Activated B cell treated with CpG ODN at 0.5 μM for 24 hours (primary cell): ENCODE measurements around the gene SNRPA1. TPM values are rescaled to one million over a fixed set of nuclear protein-coding genes. Genes with fewer than 3 reads are reported as not detected.

ENCODE experiments used
- ATAC-seq: fragments of 200-7000 bp; cut with Tn5 transposase; one replicate; pipeline ENCODE4 v1.10.0; 2021; ENCODE audit warnings: low read depth, mild to moderate bottlenecking, moderate library complexity
- CTCF ChIA-PET: fragments of 350-600 bp; sonication (Branson Sonifier 250); formaldehyde crosslinking; loops from one replicate; lab custom pipeline; 2021; ENCODE audit warnings: antibody characterized with exemption; lab: Charles Lee
- POLR2A ChIA-PET: fragments of 350-600 bp; sonication (Branson Sonifier 250); formaldehyde crosslinking; loops from one replicate; lab custom pipeline; 2021; ENCODE audit warnings: antibody characterized with exemption; lab: Charles Lee
- DNase-seq: peaks from one replicate; pipeline ENCODE4 v3.0.0; 2022
- H3K27ac Mint-ChIP-seq: one replicate; pipeline ENCODE4 v1.8.0; 2020; ENCODE audit warnings: mixed read lengths
- H3K27me3 Mint-ChIP-seq: one replicate; pipeline ENCODE4 v1.8.0; 2021; ENCODE audit warnings: mixed read lengths
- H3K36me3 Mint-ChIP-seq: one replicate; pipeline ENCODE4 v1.8.0; 2021; ENCODE audit warnings: low read depth, mixed read lengths
- H3K4me1 Mint-ChIP-seq: one replicate; pipeline ENCODE4 v1.8.0; 2021; ENCODE audit warnings: mixed read lengths
- H3K4me3 Mint-ChIP-seq: one replicate; pipeline ENCODE4 v1.8.0; 2020; ENCODE audit warnings: mild to moderate bottlenecking, mixed read lengths
- H3K9me3 Mint-ChIP-seq: one replicate; pipeline ENCODE4 v1.8.0; 2020; ENCODE audit warnings: mixed read lengths
- intact Hi-C: fragments of 100-400 bp; cut with micrococcal nuclease; formaldehyde crosslinking; loops from one replicate; pipeline ENCODE4 v1.15.1; 2024
- total RNA-seq: library from RNA; stranded (reverse); gene quantifications from 2 replicates; pipeline ENCODE4 v1.2.3, GENCODE V29; 2022
- TF ChIP-seq, protein P1 (sequence below): fragments of 200-600 bp; IDR thresholded peaks from one replicate; pipeline ENCODE4 v1.8.0; 2022; ENCODE audit warnings: antibody characterized with exemption, mild to moderate bottlenecking

SNRPA1 gene
- total RNA-seq, 1 donor from 2014 or later = 122 TPM

DNA sequence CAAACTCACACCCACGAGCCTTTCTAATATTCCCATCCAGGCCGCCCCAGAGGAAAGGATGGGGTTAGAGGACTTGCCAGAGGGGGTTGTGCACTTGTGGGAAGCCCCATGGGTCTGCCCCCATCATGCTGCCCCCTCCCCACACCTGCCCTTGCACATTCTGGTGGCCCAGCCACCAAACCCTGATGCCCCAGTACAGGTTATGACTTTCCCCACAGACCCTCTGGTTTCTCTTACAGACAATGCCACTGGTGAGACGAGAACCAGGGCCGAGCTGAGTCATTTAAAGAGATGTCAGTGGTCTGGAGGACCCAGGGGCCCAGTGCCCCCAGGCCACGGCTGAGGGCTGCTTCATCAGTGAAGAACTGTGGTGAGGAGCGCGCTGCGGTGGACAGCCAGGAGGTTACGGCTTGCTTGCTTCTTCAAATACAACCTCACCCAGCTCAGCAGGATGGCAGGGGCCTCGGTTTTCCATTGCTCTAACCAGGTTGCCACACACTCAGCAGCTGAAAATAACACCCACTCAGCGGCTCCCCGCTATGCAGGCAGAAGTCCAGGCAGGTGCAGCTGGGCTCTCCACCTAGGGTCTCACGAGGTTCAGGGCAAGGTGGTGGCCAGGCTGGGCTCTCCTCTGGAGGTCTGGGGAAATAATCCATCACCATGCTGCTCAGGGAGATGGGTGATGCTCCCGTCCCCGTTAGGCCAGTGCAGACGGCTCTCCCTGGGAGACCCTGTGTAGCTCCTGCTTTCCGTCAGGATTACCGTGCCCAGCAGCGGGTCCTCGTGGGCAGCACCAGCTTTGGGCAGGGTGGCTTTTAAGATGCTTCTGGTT, 13.8 kb upstream of the SNRPA1 start:
- H3K27ac Mint-ChIP-seq = no peak overlapping the region
- no peaks in the 10 kb centered on the region for H3K36me3 Mint-ChIP-seq
- intact Hi-C loops = no loop called here
- CTCF ChIA-PET = no interaction called here
- DNase-seq = peak; percentile 3
- H3K27me3 Mint-ChIP-seq = peaks cover 2% of the 10 kb centered on the region
- TF ChIP-seq, protein P1, sequence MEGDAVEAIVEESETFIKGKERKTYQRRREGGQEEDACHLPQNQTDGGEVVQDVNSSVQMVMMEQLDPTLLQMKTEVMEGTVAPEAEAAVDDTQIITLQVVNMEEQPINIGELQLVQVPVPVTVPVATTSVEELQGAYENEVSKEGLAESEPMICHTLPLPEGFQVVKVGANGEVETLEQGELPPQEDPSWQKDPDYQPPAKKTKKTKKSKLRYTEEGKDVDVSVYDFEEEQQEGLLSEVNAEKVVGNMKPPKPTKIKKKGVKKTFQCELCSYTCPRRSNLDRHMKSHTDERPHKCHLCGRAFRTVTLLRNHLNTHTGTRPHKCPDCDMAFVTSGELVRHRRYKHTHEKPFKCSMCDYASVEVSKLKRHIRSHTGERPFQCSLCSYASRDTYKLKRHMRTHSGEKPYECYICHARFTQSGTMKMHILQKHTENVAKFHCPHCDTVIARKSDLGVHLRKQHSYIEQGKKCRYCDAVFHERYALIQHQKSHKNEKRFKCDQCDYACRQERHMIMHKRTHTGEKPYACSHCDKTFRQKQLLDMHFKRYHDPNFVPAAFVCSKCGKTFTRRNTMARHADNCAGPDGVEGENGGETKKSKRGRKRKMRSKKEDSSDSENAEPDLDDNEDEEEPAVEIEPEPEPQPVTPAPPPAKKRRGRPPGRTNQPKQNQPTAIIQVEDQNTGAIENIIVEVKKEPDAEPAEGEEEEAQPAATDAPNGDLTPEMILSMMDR = no peak
- ATAC-seq = no peak
- no peaks in the 10 kb centered on the region for H3K4me1 Mint-ChIP-seq
- H3K4me3 Mint-ChIP-seq = no peak overlapping the region
- H3K9me3 Mint-ChIP-seq = no peaks in the 10 kb centered on the region
- POLR2A ChIA-PET = no interaction called here

DNA sequence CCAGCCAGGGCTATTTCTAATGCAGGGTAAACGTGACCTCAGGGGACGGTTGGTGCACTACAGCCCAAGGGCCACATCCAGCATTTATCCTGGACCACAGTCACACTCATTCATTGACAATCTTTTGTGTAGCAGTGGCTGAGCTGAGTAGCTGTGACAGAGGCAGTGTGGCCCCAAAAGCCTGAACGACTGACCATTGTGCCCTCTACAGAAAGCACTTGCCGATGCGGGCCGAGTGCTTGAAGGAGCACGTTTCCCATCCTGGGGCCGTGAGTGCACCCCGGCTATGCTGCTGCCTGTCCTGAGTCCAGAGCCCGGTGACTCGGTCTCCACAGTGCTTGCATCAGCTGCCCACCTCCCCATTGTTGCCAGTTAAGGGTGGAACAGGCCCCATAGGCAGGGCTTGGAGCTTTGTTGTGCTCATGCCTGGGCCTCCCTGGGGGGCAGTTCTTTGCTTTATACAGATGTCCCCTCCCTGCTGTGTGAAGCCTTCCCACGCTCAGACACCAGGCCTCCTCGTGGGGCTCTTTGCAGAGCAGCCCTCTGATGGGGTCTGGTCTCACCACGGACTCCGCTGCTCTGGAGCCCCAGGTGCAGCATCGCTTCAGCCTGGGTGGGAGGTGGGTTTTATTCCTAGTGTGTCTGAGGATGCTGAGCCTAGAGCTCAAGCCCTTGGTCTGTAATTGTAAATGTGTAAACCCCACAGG, 13.0 kb upstream of the SNRPA1 start:
- Mint-ChIP-seq H3K4me3 (no peak overlapping the region), H3K27ac (no peak overlapping the region), H3K9me3 (no peaks in the 10 kb centered on the region), H3K36me3 (no peaks in the 10 kb centered on the region), H3K27me3 (peaks cover 2% of the 10 kb centered on the region), H3K4me1 (no peaks in the 10 kb centered on the region)
- ChIA-PET CTCF (no interaction called here), POLR2A (no interaction called here)
- peak; percentile 12 for DNase-seq
- TF ChIP-seq, protein P1 = no peak
- intact Hi-C loops = no loop called here
- ATAC-seq = no peak

DNA sequence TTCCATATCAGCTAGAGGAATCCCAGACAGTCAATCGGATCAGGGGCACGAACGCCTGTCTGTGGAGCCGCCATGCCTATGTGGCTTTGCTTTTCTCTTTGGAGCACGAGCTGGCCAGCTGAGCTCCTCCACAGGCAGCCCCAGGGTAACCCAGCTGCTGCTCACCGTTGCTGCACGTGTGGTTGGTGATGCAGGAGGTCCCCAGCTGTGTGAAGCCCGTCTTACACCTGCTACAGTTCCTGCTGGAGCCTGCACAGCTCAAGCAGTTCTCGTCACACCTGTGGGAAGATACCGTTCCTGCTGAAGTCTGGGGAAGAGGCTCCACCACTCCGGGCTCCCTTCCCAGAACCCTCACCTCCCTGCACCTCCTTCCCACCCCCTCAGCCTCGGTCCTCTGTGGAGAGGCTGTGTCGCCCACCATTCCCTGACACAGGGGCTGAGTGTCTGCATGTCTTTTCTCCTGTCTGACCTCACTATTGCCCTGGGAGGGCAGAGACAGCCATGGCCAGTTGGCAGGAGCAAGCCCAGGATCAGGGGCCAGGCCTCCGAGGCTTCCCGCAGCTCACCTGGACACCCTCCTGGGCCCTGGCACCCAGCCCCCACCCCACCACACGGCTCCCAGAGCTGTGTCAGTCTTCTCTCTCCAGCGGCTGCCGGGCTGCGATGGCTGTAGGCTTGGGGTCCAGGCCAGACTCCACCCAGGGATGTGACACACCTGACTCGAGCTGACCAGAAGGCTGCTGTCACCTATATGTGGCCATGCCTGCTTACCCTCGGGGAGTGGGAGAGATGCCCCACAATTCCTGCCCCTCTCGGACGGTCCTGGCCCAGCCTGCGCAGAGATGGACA, 12.2 kb upstream of the SNRPA1 start:
- intact Hi-C loops = no loop called here
- no peaks in the 10 kb centered on the region for H3K36me3 Mint-ChIP-seq
- H3K27me3 Mint-ChIP-seq = peaks cover 2% of the 10 kb centered on the region
- no peak overlapping the region for H3K4me3 Mint-ChIP-seq
- H3K9me3 Mint-ChIP-seq = no peaks in the 10 kb centered on the region
- no peak for ATAC-seq
- no peak overlapping the region for H3K27ac Mint-ChIP-seq
- peak; percentile 7 for DNase-seq
- ChIA-PET POLR2A (no interaction called here), CTCF (no interaction called here)
- TF ChIP-seq, protein P1 = no peak
- H3K4me1 Mint-ChIP-seq = no peaks in the 10 kb centered on the region

DNA sequence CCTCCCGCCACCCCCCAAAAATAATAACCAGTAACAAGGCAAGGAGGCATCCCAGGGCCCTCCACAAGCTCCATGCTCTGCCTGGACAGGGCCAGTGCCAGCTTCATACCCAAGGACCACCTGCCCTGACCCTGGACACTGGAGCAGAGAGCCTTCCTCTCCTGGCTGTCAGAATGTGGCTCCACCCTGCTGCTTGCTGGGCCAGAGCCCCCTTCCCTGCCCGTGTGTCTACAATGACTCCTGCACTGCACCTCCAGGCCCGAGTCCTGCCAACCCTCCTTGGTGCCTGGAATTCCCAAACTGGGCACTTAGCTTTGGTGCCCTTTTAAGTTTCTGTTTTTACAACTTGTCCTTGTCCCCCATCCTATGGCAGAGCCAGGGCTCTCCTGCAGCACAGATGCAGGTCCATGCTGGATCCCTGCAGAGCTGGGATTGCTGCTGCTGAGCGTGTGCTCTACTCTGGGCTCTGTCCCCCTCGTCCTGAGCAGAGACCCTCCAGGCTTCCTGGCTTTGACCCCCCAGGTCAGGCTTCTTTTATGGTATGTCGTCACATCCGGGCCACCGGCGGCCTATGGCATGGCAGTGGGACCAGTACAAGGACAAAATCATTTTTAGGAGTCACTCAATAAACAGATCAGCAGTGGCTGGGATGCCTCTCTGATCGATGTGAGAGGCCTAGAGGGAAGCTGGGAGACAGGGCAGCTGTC, 11.4 kb upstream of the SNRPA1 start:
- DNase-seq (peak; percentile 5), ATAC-seq (no peak)
- H3K36me3 Mint-ChIP-seq = no peaks in the 10 kb centered on the region
- TF ChIP-seq, protein P1 = no peak
- no peaks in the 10 kb centered on the region for H3K9me3 Mint-ChIP-seq
- no peak overlapping the region for H3K4me3 Mint-ChIP-seq
- ChIA-PET POLR2A (no interaction called here), CTCF (no interaction called here)
- no peak overlapping the region for H3K27ac Mint-ChIP-seq
- H3K27me3 Mint-ChIP-seq = no peaks in the 10 kb centered on the region
- no peaks in the 10 kb centered on the region for H3K4me1 Mint-ChIP-seq
- intact Hi-C loops = no loop called here
